Peyer's patch (tissue), 4 donors: ENCODE measurements around the gene LCN10.

Experiments used
- POLR2A ChIP-seq, 2 donors: fragments of 450-650 bp; IDR thresholded peaks; one replicate each; pipeline ENCODE4 v1.5.1; 2017; ENCODE audit warnings: antibody characterized with exemption in 2 of 2, mild to moderate bottlenecking in 2 of 2, moderate library complexity in 2 of 2
- TF ChIP-seq, protein P1 (sequence below), 6 experiments: fragments of 450-650 bp in 4 of 6; fragments of 200-600 bp in 2 of 6; sonication (generic) in 1 of 6; IDR thresholded peaks; one replicate each; pipeline ENCODE4 v1.5.1; 2017 to 2019; ENCODE audit warnings: antibody characterized with exemption in 6 of 6, mild to moderate bottlenecking in 3 of 6, moderate library complexity in 1 of 6

- no peak for TF ChIP-seq POLR2A (IDR thresholded peaks at IDR 0.05)
- TF ChIP-seq, protein P1, sequence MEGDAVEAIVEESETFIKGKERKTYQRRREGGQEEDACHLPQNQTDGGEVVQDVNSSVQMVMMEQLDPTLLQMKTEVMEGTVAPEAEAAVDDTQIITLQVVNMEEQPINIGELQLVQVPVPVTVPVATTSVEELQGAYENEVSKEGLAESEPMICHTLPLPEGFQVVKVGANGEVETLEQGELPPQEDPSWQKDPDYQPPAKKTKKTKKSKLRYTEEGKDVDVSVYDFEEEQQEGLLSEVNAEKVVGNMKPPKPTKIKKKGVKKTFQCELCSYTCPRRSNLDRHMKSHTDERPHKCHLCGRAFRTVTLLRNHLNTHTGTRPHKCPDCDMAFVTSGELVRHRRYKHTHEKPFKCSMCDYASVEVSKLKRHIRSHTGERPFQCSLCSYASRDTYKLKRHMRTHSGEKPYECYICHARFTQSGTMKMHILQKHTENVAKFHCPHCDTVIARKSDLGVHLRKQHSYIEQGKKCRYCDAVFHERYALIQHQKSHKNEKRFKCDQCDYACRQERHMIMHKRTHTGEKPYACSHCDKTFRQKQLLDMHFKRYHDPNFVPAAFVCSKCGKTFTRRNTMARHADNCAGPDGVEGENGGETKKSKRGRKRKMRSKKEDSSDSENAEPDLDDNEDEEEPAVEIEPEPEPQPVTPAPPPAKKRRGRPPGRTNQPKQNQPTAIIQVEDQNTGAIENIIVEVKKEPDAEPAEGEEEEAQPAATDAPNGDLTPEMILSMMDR (IDR thresholded peaks at IDR 0.05): no peak
Measured at GRCh38 chr9:136745389-136746154, 2.8 kb upstream of the LCN10 start.
